Esophagus squamous epithelium (tissue), 4 donors: ENCODE measurements around the gene CLDN25.

Experiments
- POLR2A ChIP-seq, 4 donors: fragments of 450-650 bp; IDR thresholded peaks; one replicate each; pipeline ENCODE4 v1.6.1; 2017; ENCODE audit warnings: antibody characterized with exemption in 4 of 4, mild to moderate bottlenecking in 4 of 4, moderate library complexity in 3 of 4
- TF ChIP-seq, protein P1 (sequence below), 6 experiments: fragments of 450-650 bp in 4 of 6; fragments of 200-600 bp in 2 of 6; sonication (generic) in 2 of 6; IDR thresholded peaks; one replicate each; pipeline ENCODE4 v1.5.1; 2016 to 2019; ENCODE audit warnings: antibody characterized with exemption in 6 of 6, mild to moderate bottlenecking in 4 of 6, moderate library complexity in 4 of 6

- TF ChIP-seq, protein P1, sequence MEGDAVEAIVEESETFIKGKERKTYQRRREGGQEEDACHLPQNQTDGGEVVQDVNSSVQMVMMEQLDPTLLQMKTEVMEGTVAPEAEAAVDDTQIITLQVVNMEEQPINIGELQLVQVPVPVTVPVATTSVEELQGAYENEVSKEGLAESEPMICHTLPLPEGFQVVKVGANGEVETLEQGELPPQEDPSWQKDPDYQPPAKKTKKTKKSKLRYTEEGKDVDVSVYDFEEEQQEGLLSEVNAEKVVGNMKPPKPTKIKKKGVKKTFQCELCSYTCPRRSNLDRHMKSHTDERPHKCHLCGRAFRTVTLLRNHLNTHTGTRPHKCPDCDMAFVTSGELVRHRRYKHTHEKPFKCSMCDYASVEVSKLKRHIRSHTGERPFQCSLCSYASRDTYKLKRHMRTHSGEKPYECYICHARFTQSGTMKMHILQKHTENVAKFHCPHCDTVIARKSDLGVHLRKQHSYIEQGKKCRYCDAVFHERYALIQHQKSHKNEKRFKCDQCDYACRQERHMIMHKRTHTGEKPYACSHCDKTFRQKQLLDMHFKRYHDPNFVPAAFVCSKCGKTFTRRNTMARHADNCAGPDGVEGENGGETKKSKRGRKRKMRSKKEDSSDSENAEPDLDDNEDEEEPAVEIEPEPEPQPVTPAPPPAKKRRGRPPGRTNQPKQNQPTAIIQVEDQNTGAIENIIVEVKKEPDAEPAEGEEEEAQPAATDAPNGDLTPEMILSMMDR (IDR thresholded peaks at IDR 0.05) = no peak
- TF ChIP-seq POLR2A (IDR thresholded peaks at IDR 0.05) = no peak
Observed at GRCh38 chr11:113789675-113790320, 10.2 kb downstream of the CLDN25 start.
